NK-92 treated with Interleukin-12 subunit alpha and Interleukin-12 subunit beta, amount 100 ng/mL, for 24 hours (cell line): ENCODE results near the gene FBXO41.
A peak's percentile ranks its signal among the peaks of the same experiment; 100 is the strongest.
"Not testable (repeated sequence)": the region's sequence is repeated elsewhere in the genome, so short reads cannot be mapped to it uniquely, and the experiment has no call there.

Source experiments
- DNase-seq: peaks from one replicate; lab custom pipeline; 2025; lab: John Stamatoyannopoulos, UW

Gene FBXO41

DNA sequence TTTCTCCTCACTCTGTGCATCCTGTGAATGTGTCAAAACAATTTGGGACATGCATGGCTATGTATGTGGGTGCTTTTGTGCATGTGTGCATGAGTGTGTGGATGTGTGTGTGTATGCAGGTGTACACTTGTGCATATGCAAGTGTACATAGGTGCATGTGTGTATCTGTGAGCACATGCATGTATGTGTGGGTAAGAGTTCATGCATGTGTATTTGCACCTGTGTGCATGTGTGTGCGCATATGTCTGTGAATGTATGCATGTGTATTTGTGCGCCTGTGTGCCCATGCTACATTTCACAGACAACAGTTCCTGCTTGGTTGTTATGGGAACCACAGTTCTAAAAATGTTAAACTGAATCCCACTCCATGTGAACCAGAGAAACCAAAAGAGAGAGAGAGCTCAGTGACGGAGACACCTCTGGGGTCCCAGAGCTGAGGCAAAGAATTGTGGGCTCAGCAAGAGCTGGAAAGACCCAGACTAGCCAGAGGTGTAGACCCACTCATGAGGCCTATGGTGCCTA, 1.9 kb upstream of the FBXO41 start:
- DNase-seq = no peak

DNA sequence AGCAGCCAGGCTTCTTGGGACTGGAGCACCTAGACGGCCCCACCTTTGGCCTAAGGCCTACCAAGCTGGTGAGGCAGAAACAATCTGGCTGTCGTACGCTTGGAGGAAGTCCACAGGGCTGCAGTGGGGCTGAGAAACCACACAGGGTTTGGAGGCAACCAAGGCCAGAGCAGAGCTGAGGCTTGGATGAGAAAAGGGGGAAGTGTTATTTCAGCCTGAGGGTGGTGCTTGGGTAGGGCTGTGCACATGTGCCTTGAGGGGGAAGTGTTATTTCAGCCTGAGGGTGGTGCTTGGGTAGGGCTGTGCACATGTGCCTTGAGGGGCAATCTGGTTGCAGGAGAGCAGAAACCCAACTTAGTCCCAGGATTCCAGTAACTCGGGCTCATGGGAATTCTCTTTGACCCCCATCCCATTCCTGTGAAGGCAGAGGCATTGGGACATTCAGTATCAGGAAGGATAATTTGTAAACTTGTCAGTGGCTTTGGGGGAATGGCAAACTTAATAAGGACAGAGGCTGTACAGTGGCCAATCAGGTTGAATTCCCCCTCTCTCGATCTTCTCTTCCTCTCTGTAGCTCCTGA, 971 bp upstream of the FBXO41 start:
- DNase-seq = peak; percentile 61

DNA sequence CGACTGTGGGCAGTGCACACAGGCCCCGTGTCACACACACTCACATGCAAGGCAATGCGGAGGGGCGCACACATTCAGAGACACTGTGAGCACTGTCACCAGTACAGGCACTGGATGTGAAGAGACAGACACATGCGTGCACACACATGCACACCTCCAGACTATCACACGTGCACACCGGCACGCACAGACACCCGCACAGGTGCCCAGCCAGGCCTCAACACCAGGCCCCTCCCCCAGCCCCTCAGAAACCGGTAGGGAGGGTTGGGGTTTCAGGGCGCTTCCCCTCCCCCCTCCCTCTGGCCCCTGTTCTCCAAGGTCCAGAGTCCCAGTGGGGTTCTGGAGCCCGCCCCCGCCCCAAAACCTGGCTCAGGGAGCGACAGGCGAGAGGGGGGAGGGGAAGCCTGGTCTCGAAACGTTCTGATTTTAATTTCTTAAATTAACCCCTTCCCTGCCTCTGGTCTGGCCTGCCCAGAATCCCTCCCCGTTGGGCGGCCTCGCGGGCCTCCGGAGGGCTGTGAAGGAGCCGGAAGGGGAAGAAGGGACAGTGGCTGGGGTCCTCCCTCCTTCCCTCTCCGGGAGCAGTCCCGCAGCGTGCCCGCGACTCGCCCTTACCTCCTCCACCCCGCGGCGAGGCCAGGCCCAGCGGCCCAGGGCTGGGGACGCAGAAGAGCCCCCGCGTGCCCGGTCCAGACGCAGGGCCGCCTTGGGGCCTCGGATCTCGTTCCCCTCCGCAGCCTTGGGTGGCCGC, 558 bp downstream of the FBXO41 start:
- DNase-seq = peak; percentile 33

DNA sequence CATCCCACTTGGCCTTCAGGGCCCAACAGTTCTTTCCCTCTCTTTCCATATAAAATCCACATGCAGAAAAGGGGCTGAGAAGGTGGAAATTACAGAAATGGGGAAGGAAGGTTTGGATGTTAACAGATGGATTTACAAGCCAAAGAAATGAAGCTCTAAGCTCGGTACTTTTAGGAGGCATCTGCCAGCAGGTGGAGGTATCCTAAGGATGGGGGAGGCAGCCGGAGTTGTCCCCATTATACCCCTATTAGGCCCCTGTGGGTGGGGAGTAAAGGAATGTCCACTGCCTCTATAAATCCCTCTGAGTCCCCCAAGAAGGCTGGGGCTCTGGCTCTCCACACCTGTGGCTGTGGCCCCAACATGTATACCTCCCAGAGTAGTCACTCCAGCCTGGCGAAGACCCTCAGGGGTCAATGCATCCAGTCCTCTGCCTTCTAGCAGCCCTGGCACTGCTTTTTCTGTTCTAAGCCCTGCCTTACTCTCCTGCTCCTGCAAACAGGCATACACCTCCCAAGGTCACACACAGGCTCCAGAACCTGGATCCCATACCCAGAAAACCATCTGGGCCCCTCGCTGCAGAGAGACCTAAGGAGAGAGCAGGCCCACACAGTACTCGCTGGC, 1.2 kb downstream of the FBXO41 start:
- DNase-seq = no peak

DNA sequence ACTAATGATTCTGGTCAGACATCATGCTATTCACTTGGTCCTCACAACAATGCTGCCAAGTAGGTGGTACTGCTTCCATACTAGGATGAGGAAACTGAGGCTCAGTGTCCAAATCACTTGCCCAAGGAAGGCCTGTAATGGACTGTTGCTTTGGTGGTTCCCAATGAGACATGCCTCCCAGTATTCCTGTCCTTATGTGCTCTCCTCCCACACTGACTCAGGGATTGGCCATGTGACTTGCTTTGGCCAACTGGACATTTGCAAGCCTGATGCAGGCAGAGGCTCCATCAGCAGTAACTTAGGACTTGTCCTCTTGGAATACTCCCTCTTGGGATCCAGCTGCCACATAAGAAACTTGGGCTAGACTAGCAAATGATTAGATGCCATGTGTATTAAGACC, 3.0 kb downstream of the FBXO41 start:
- no peak for DNase-seq

- no peak for DNase-seq
Measured at GRCh38 chr2:73279852-73280251, 4.4 kb downstream of the FBXO41 start.

DNA sequence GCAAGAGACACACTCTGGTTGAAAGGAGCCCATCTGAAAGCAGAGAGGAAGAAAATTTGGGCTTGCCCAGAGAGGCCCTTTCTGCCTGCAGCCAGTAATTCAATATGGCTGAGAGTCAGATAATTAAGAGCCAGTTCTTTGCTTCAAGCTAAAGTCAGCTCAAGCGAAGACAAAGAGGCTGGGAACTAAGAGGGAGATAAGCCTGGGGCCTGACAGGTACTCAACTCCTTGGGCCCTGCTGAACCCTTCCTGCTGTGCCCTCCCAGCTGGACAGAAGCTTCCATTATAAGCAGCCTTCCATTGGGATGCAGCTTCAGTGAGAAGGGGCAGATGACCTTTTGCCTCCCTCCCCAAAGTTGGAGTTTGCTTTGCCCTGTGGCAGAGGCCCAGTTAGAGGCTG, 12.0 kb downstream of the FBXO41 start:
- DNase-seq = no peak

GRCh38 chr2:73269686-73270465, 14.4 kb downstream of the FBXO41 start:
- no peak for DNase-seq

DNA sequence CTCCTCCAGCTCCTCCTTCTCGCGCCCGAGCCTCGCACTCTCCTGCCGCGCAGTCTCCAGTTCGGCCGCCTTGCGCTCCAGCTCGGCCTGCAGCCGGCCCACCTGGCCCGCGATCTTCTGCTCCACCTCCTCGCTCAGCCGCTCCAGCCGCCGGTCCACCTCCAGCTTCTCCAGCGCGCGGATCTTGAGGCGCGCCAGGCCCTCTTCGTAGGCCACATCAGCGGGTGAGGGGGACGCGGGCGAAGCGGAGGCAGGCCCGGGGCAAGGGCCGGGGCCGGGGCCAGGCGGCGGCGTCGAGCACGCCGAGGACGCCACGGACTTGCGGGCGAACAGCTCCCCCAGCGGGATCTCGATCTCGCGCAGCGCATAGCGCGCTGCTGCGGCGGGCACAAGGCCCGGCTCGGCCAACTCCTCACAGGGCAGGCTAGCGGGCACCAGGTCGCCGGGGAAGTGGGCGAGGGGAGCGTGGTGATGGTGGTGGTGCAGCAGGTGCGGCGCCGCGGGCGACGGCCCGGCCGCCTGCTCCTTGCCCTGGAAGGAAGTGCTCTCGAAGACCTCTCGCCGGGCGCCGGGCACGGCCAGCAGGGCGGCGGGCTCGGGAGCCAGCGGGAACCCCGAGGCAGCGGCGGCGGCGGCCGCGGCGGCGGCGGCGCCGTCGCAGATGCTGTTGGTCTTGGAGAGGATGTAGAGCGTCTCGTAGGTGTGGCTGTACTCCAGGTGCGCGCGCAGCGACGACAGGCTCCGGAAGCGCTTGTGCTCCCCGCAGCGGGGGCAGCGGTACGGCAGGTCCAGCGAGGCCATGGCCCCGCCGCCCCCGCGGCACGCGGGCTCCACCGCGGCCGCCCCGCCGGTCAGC, 15.2 kb downstream of the FBXO41 start:
- no peak for DNase-seq

- no peak for DNase-seq
Measured at GRCh38 chr2:73268366-73268829, 15.9 kb downstream of the FBXO41 start.

GRCh38 chr2:73267008-73267407, 17.3 kb downstream of the FBXO41 start:
- DNase-seq = no peak

- DNase-seq = no peak
Measured at GRCh38 chr2:73266061-73266901, 18.0 kb downstream of the FBXO41 start.

DNA sequence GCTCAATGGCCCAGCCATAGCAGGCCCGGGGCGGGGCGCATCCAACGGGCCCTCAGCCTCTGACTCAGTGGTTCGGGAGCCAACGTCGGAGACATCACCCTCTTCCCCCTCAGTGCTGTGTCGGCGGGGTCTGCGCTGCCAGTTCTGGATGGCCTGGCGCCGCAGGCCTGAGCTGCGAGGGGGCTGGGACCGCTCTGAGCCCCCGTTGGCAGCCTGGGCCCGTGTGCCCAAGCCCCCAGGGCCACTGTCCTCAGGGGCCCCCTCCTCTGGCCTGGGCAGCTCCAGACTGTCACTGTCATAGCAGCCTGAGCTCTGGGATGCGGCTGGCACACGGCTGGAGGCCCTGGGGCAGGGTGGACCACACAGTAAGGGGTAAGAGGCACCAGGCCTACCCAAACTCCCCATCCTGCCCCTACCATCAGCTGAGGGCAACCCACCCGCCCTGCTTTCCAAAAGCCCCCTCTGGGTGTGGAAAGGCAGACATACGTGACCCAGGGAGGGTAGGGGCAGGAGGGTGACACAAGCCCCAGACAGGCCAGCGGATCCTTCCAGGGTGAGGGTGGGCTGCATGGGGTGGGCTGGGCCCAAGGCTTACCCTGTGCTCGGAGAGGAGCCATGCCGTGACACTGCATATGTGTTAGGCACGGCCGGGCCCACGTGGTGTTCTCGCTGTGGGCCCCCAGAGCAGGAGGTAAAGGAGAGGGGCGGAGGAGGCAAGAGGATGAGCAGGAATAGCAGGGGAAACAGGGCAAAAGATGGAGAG, 18.8 kb downstream of the FBXO41 start:
- no peak for DNase-seq

DNA sequence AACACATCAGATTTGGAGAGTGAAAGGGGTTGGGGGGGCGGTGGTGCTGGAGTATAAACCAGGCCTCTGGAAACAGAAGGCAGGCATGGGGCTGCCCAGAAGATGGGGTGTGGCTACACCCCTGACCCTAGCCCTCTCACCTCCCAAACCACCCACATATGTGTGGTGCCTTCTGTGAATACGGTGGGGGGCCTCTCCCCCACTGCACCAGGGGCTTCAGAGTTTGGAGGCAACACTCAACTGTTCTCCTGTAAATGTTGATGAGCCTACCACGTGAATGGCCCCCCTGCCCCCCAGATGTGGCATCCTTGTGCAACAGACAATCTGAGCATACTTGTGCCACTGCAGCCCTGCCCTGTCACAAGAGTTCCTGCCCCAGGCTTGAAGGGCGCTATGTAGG, 19.5 kb downstream of the FBXO41 start:
- no peak for DNase-seq

DNA sequence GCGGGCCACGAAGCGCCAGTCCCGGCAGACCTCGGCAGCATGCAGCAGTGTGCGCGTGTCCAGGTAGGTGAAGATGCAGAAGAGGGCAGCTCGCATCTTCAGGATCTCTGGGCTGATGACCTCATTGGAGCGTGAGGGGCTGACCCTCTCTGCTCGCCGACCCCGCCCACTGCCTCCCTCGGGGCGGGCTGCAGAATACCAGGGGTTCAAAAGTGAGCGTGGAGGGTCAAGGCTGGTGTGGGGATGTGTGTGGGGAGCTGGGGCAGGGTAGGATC, 20.0 kb downstream of the FBXO41 start:
- no peak for DNase-seq

- DNase-seq = no peak
Measured at GRCh38 chr2:73263540-73264331, 20.5 kb downstream of the FBXO41 start.

- not testable (repeated sequence) for DNase-seq
Measured at GRCh38 chr2:73262691-73263429, 21.4 kb downstream of the FBXO41 start.

DNA sequence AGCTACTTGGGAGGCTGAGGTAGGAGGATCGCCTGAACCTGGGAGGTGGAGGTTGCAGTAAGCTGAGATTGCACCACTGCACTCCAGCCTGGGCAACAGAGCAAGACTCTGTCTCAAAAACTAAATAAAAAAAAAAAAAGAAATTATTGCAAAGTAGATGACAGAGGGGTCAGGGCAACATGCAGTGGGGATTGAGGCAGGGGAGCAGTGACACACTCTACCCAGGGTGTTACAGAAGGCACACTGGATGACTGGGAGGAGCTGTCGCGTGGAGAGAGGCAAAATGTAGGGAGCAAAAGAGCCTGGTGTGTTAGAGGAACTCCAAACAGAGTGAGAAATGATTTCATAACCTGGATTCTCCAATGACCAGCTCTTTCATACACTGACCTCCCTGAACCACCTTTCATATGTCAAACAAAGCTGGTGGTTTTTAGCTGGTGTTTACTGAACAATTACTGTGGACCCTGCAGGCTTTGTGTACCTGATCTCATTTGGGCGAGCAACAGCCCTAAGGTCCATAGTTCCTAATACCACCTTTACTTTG, 22.1 kb downstream of the FBXO41 start:
- no peak for DNase-seq
